Measurements from ENCODE around the gene KLHL33.

- TF ChIP-seq, protein P1, sequence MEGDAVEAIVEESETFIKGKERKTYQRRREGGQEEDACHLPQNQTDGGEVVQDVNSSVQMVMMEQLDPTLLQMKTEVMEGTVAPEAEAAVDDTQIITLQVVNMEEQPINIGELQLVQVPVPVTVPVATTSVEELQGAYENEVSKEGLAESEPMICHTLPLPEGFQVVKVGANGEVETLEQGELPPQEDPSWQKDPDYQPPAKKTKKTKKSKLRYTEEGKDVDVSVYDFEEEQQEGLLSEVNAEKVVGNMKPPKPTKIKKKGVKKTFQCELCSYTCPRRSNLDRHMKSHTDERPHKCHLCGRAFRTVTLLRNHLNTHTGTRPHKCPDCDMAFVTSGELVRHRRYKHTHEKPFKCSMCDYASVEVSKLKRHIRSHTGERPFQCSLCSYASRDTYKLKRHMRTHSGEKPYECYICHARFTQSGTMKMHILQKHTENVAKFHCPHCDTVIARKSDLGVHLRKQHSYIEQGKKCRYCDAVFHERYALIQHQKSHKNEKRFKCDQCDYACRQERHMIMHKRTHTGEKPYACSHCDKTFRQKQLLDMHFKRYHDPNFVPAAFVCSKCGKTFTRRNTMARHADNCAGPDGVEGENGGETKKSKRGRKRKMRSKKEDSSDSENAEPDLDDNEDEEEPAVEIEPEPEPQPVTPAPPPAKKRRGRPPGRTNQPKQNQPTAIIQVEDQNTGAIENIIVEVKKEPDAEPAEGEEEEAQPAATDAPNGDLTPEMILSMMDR (IDR thresholded peaks at IDR 0.05), result no peak
- TF ChIP-seq POLR2A (IDR thresholded peaks at IDR 0.05), result no peak
- no peak for TF ChIP-seq POLR2AphosphoS5 (IDR thresholded peaks at IDR 0.05)
These were observed 51.6 kb downstream of the KLHL33 start for GRCh38 chr14:20384321-20384720.

All from stomach (tissue), 4 donors.